ENCODE data around the gene CSNK1E. TPM values are rescaled to one million over a fixed set of nuclear protein-coding genes. Genes with fewer than 3 reads are reported as not detected.

CSNK1E gene
- total RNA-seq, 4 donors from 2014 or later = 67.9 to 102 (median 91.7) TPM

- Histone ChIP-seq H3K4me1 (peaks cover 68 to 78% (median 72%) of the 10 kb centered on the region in 4 donors), H3K4me3 (peak overlapping the region; percentile 19 to 44 (median 40)), H3K27ac (replicated peaks in 1 of 4) (peak overlapping the region; percentile 83 to 91 (median 88)), H3K9me3 (no peaks in the 10 kb centered on the region), H3K27me3 (no peaks in the 10 kb centered on the region), H3K36me3 (peaks cover 0 to under 1% (median 0%) of the 10 kb centered on the region in 4 donors)
- intact Hi-C loops (cut with DNase I) = no loop called here
- WGBS = 65% methylated on average over 4 of the region's 4 CpGs
- DNase-seq (ENCODE audit: extremely low spot score) = no peak
- TF ChIP-seq POLR2A (IDR thresholded peaks at IDR 0.05; ENCODE audit: low read depth) (no peak), POLR2AphosphoS5 (IDR thresholded peaks at IDR 0.05) (no peak)
Measured at GRCh38 chr22:38257650-38258250, 59.5 kb downstream of the CSNK1E start.

GRCh38 chr22:38257181-38257580 lies 60.1 kb downstream of the CSNK1E start:
- DNase-seq (ENCODE audit: extremely low spot score) = no peak
- Histone ChIP-seq H3K4me1 (peaks cover 67 to 72% (median 70%) of the 10 kb centered on the region in 4 donors), H3K9me3 (no peaks in the 10 kb centered on the region), H3K27ac (replicated peaks in 1 of 4) (peak overlapping the region; percentile 83 to 91 (median 88)), H3K36me3 (no peaks in the 10 kb centered on the region), H3K27me3 (no peaks in the 10 kb centered on the region), H3K4me3 (peak overlapping the region; percentile 19 to 44 (median 40))
- 17% methylated on average over 14 of the region's 14 CpGs for WGBS
- no peak for TF ChIP-seq EP300 (IDR thresholded peaks at IDR 0.05)
- peak; percentile 59 to 80 for TF ChIP-seq POLR2AphosphoS5 (IDR thresholded peaks at IDR 0.05)
- intact Hi-C loops (cut with DNase I) = no loop called here

GRCh38 chr22:38255697-38256096 lies 61.5 kb downstream of the CSNK1E start:
- Histone ChIP-seq H3K27ac (replicated peaks in 1 of 4) (peak overlapping the region in 3 of 4 donors; percentile 83 to 91 (median 89)), H3K36me3 (no peaks in the 10 kb centered on the region), H3K27me3 (no peaks in the 10 kb centered on the region), H3K4me1 (peaks cover 67 to 72% (median 69%) of the 10 kb centered on the region in 4 donors), H3K9me3 (no peaks in the 10 kb centered on the region), H3K4me3 (no peak overlapping the region)
- intact Hi-C loops (cut with DNase I) = no loop called here
- 92% methylated on average over 2 of the region's 2 CpGs for WGBS
- no peak for TF ChIP-seq EP300 (IDR thresholded peaks at IDR 0.05)
- no peak for TF ChIP-seq POLR2AphosphoS5 (IDR thresholded peaks at IDR 0.05)
- TF ChIP-seq CTCF (IDR thresholded peaks at IDR 0.05) = no peak
- TF ChIP-seq POLR2A (IDR thresholded peaks at IDR 0.05; ENCODE audit: low read depth) = no peak
- DNase-seq (ENCODE audit: extremely low spot score) = no peak

- Histone ChIP-seq H3K9me3 (no peaks in the 10 kb centered on the region), H3K4me3 (no peak overlapping the region), H3K27ac (replicated peaks in 1 of 4) (no peak overlapping the region), H3K27me3 (no peaks in the 10 kb centered on the region), H3K36me3 (peaks cover 0 to 16% (median 14%) of the 10 kb centered on the region in 4 donors), H3K4me1 (peaks cover 49 to 66% (median 52%) of the 10 kb centered on the region in 4 donors)
- WGBS = 86% methylated on average over 6 of the region's 7 CpGs
- DNase-seq (ENCODE audit: extremely low spot score) = no peak
- intact Hi-C loops (cut with DNase I) = no loop called here
- TF ChIP-seq POLR2A (IDR thresholded peaks at IDR 0.05; ENCODE audit: low read depth) (no peak), EP300 (IDR thresholded peaks at IDR 0.05) (no peak), CTCF (IDR thresholded peaks at IDR 0.05) (no peak), POLR2AphosphoS5 (IDR thresholded peaks at IDR 0.05) (no peak)
Measured at GRCh38 chr22:38251341-38251692, 65.9 kb downstream of the CSNK1E start.

GRCh38 chr22:38250643-38251340 lies 66.4 kb downstream of the CSNK1E start:
- H3K4me1 ChIP-seq = peaks cover 49 to 68% (median 51%) of the 10 kb centered on the region in 4 donors
- WGBS = 74% methylated on average over 10 of the region's 13 CpGs
- DNase-seq (ENCODE audit: extremely low spot score) = no peak
- peaks cover under 1 to 21% (median 19%) of the 10 kb centered on the region in 4 donors for H3K36me3 ChIP-seq
- peak overlapping the region in 2 of 4 donors; percentile 54 to 55 for H3K27ac ChIP-seq (replicated peaks in 1 of 4)
- H3K4me3 ChIP-seq = no peak overlapping the region
- intact Hi-C loops (cut with DNase I) = no loop called here
- TF ChIP-seq EP300 (IDR thresholded peaks at IDR 0.05) (no peak), POLR2AphosphoS5 (IDR thresholded peaks at IDR 0.05) (no peak), POLR2A (IDR thresholded peaks at IDR 0.05; ENCODE audit: low read depth) (no peak), CTCF (IDR thresholded peaks at IDR 0.05) (no peak)
- no peaks in the 10 kb centered on the region for H3K9me3 ChIP-seq
- H3K27me3 ChIP-seq = no peaks in the 10 kb centered on the region

Data from esophagus muscularis mucosa (tissue), 4 donors.